ENCODE measurements around the gene PDE6H.

PDE6H gene

GRCh38 chr12:14931359-14931758 lies 41.5 kb upstream of the PDE6H start:
- Histone ChIP-seq H3K9me3 (ENCODE audit: insufficient read depth, low read depth, low read length) (no peaks in the 10 kb centered on the region), H3K27me3 (ENCODE audit: insufficient read depth, low read length, poor library complexity, severe bottlenecking) (no peaks in the 10 kb centered on the region), H3K4me3 (ENCODE audit: low read length, poor library complexity, severe bottlenecking) (no peak overlapping the region), H4K20me1 (ENCODE audit: insufficient read depth, low read length, poor library complexity, severe bottlenecking) (no peaks in the 10 kb centered on the region), H3K4me2 (ENCODE audit: low read depth, low read length, poor library complexity, severe bottlenecking) (no peak overlapping the region), H3K36me3 (ENCODE audit: insufficient read depth, low read length) (no peaks in the 10 kb centered on the region), H3K79me2 (ENCODE audit: insufficient read depth, low read length) (no peaks in the 10 kb centered on the region), H3K9me2 (replicated peaks; ENCODE audit: low read depth, low read length) (no peaks in the 10 kb centered on the region), H3K9ac (ENCODE audit: low read depth, low read length, poor library complexity, severe bottlenecking) (no peak overlapping the region), H3F3A (ENCODE audit: low read depth) (no peaks in the 10 kb centered on the region), H3K4me1 (ENCODE audit: insufficient read depth, low read length, poor library complexity, severe bottlenecking) (peaks cover 19% of the 10 kb centered on the region), H2AFZ (ENCODE audit: low read length) (no peak overlapping the region)
- TF ChIP-seq EZH2phosphoT487 (IDR thresholded peaks at IDR 0.05; ENCODE audit: borderline replicate concordance): no peak
- no peak for TF ChIP-seq CTCF (conservative IDR thresholded peaks at IDR 0.05; ENCODE audit: low read length)

GRCh38 chr12:14931791-14932560 lies 40.9 kb upstream of the PDE6H start:
- Histone ChIP-seq H3K9me3 (ENCODE audit: insufficient read depth, low read depth, low read length) (no peaks in the 10 kb centered on the region), H3K4me1 (ENCODE audit: insufficient read depth, low read length, poor library complexity, severe bottlenecking) (peaks cover 19% of the 10 kb centered on the region), H3K79me2 (ENCODE audit: insufficient read depth, low read length) (no peaks in the 10 kb centered on the region), H3K4me3 (ENCODE audit: low read length, poor library complexity, severe bottlenecking) (no peak overlapping the region), H3K36me3 (ENCODE audit: insufficient read depth, low read length) (peaks cover 1% of the 10 kb centered on the region; the same call in 1 of the 2 replicates), H3K9me2 (replicated peaks; ENCODE audit: low read depth, low read length) (no peaks in the 10 kb centered on the region), H3K9ac (ENCODE audit: low read depth, low read length, poor library complexity, severe bottlenecking) (no peak overlapping the region), H3K4me2 (ENCODE audit: low read depth, low read length, poor library complexity, severe bottlenecking) (no peak overlapping the region), H3K27me3 (ENCODE audit: insufficient read depth, low read length, poor library complexity, severe bottlenecking) (no peaks in the 10 kb centered on the region), H3F3A (ENCODE audit: low read depth) (no peaks in the 10 kb centered on the region), H2AFZ (ENCODE audit: low read length) (no peak overlapping the region), H4K20me1 (ENCODE audit: insufficient read depth, low read length, poor library complexity, severe bottlenecking) (no peaks in the 10 kb centered on the region)
- no peak for TF ChIP-seq EZH2phosphoT487 (IDR thresholded peaks at IDR 0.05; ENCODE audit: borderline replicate concordance)
- TF ChIP-seq CTCF (conservative IDR thresholded peaks at IDR 0.05; ENCODE audit: low read length): no peak

- H3K9me2 ChIP-seq (replicated peaks; ENCODE audit: low read depth, low read length): no peaks in the 10 kb centered on the region
- H3K9ac ChIP-seq (ENCODE audit: low read depth, low read length, poor library complexity, severe bottlenecking): no peak overlapping the region
- no peaks in the 10 kb centered on the region for H3F3A ChIP-seq (ENCODE audit: low read depth)
- no peak overlapping the region for H2AFZ ChIP-seq (ENCODE audit: low read length)
- no peak overlapping the region for H3K4me3 ChIP-seq (ENCODE audit: low read length, poor library complexity, severe bottlenecking)
- H3K4me2 ChIP-seq (ENCODE audit: low read depth, low read length, poor library complexity, severe bottlenecking): no peak overlapping the region
- H3K4me1 ChIP-seq (ENCODE audit: insufficient read depth, low read length, poor library complexity, severe bottlenecking): peaks cover 22% of the 10 kb centered on the region
- no peaks in the 10 kb centered on the region for H3K9me3 ChIP-seq (ENCODE audit: insufficient read depth, low read depth, low read length)
- TF ChIP-seq EZH2phosphoT487 (IDR thresholded peaks at IDR 0.05; ENCODE audit: borderline replicate concordance): no peak
- TF ChIP-seq CTCF (conservative IDR thresholded peaks at IDR 0.05; ENCODE audit: low read length): no peak
- no peaks in the 10 kb centered on the region for H4K20me1 ChIP-seq (ENCODE audit: insufficient read depth, low read length, poor library complexity, severe bottlenecking)
- H3K79me2 ChIP-seq (ENCODE audit: insufficient read depth, low read length): no peaks in the 10 kb centered on the region
- H3K36me3 ChIP-seq (ENCODE audit: insufficient read depth, low read length): peaks cover 7% of the 10 kb centered on the region; the same call in 1 of the 2 replicates
- no peaks in the 10 kb centered on the region for H3K27me3 ChIP-seq (ENCODE audit: insufficient read depth, low read length, poor library complexity, severe bottlenecking)
Measured at GRCh38 chr12:14934511-14934910, 38.3 kb upstream of the PDE6H start.

Data from Loucy (cell line).